HuH-7 (cell line): Measurements from ENCODE around the gene SECTM1.
"Not testable (repeated sequence)": the region's sequence is repeated elsewhere in the genome, so short reads cannot be mapped to it uniquely, and the experiment has no call there.

ENCODE experiments used
- DNase-seq: peaks from one replicate; pipeline ENCODE4 v3.0.0; 2011; ENCODE audit warnings: low spot score

The SECTM1 gene

GRCh38 chr17:82347994-82348393, 14.4 kb upstream of the SECTM1 start:
- DNase-seq: not testable (repeated sequence)

GRCh38 chr17:82346342-82347300, 13.1 kb upstream of the SECTM1 start:
- peak; percentile 79 for DNase-seq

DNA sequence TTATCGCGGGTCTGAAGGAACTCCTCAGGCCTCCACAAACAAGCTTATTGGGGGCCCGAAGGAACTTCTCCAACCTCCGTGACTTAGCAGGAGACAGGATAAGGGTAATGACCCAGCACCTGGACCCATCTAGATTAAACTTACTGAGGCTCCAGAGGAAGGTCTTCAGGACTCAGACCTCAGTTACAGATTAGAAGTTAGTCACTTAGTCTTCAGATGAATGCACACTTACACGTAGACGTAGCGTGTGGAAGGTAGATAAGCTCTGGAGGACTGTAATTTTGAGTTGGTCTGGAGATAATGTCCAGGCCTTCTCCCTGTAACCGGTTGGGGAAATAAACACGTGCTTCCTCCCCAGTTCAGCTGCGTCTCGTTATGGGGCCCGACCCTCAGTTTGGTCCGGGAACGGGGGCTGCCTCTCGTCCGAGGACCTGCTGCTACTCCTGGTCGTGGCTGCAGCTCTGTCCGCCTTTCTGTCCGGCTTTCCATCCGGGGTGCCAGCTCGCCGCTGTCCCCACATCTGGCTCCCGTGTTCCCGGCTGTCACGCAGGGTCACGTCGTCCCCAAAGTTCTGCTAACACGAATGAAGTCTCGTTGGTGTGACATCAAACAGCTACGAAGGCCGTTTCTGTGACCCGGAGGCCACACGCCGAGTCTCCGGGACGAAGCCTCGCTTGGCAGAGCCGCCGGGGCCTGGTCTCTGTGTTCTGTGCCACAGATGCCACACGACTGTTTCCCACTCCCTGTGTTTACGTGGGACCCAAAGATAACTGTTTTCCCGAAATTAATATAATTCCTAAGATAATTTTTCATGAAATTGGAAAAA, 11.8 kb upstream of the SECTM1 start:
- no peak for DNase-seq

GRCh38 chr17:82344175-82344907, 10.8 kb upstream of the SECTM1 start:
- no peak for DNase-seq

DNA sequence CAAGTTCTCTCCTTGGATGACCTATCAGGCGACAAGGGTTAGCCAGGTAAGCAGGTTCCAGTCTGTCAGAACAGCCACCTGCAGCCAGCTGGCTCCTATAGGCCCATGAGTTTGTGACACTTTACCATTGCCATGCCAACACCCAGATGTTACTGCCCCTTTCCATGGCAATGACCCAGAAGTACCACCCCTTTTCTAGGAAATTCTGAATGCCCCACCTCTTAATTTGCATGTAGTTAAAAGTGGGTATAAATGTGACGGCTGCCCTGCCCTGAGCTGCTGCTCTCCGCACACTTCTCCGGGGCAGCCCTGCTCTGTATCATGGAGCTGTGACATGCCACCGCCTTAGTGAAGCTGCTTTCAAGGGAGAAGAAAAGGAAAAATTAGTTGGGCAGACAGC, 10.0 kb upstream of the SECTM1 start:
- DNase-seq: no peak

GRCh38 chr17:82342361-82343079, 9.0 kb upstream of the SECTM1 start:
- DNase-seq: no peak

GRCh38 chr17:82339634-82340580, 6.3 kb upstream of the SECTM1 start:
- DNase-seq: no peak

DNA sequence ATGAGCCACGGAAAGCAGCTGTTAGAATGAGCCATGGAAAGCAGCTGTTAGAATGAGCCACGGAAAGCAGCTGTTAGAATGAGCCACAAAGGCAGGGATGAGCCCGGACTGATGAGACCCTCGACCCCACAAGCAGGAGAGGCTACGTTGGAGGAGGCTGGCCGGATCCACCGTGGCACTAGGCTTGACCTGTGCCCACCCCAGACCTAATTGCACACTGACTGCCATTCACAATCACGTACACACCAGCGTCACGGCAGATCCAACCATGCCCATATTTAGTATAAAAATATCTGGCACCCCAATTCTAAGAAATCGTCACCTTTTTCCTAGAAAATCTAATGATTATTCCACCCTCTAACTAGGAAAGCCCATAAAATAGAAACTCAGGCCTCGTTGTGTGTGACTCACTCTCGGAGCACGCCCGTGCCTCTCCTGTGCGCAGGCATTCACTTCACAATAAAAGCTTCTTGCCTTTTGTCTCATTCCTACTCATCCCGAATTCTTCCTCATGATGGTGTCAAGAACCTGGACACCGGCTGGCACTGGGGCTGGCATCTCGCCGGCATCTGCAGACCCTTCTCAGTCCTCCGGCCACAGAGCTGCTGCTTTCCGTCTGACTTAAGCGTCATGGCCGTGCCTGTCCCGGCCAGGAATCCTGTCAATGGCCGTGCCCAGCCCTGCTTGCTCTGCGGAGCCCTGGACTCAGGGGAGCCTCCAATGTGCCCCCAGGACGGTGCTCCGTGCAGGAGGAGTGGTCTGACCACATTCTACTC, 5.5 kb upstream of the SECTM1 start:
- no peak for DNase-seq

DNA sequence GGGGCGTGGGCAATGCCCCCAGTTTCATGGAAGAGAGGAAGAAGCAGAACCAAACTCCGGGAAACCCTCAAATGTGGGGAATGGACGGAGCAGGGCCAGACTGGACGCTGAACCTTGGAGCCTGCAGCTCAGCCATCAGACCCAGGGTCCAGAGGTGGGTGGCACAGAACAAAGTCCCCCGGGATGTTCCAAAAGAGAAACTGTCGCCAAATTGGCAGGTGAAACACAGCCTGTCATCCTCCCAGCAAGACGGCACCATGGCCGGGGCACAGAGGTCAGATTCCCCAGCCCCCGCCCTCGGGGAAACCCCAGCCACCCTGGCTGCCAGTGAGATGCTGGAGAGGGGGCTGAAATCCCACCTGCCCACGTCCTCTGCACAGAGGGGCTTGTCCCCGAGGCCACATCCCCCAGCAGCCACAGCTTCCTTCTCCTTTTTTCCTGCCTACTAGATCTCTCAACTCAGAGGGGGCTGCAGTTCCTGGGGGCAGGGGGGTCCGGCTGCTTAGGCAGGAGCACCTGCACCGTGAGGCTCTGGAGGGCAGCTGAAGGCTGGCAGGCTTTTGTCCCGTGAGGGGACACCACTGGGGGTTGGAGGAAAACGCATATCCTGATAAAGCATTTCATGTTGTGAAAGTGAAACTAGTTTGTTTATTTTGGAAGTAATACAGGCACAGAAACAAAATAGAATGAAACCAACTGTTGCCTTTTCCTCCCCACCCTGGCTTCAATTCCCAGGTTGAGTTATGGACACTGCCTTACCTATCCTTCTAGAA, 1.2 kb upstream of the SECTM1 start:
- DNase-seq: no peak

GRCh38 chr17:82334204-82334621, 647 bp upstream of the SECTM1 start:
- DNase-seq: no peak

- DNase-seq: no peak
Observed at GRCh38 chr17:82332669-82333278, 792 bp downstream of the SECTM1 start.

DNA sequence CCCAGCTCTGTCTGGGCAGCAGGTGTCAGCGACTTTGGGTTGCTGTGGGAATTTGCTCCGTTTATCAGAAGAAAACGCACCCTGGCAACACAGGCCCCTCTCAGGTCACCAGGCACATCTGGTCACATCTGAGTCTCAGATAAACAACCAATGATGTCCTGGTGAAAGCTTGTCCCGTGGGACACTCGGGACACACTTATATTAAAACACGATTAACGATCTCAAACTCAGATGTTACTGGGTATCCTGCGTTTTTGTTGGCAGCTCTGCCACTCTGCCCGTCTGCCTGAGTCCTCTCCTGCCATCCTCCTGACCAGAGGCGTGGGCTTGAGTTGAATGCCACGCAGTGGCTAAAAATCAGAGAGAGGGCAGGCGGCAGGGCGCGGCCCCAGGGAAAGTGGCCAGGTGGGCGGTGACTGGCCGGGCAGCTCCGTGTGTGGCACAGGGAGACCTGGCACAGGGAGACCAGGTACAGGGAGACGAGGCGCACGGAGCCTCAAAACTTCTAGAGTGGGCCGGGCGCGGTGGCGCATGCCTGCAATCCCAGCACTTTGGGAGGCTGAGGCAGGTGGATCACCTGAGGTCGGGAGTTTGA, 2.1 kb downstream of the SECTM1 start:
- no peak for DNase-seq

GRCh38 chr17:82330322-82331239, 3.0 kb downstream of the SECTM1 start:
- DNase-seq: peak; percentile 73

- DNase-seq: no peak
Observed at GRCh38 chr17:82329683-82330321, 3.8 kb downstream of the SECTM1 start.

- DNase-seq: no peak
Observed at GRCh38 chr17:82328994-82329507, 4.5 kb downstream of the SECTM1 start.
